ENCODE measurements around the gene CFH.
"Not testable (repeated sequence)": the region's sequence is repeated elsewhere in the genome, so short reads cannot be mapped to it uniquely, and the experiment has no call there.

The CFH gene

GRCh38 chr1:196667131-196667530, 15.3 kb downstream of the CFH start:
- no peak for DNase-seq (ENCODE audit: low read depth in 2 of 2)

GRCh38 chr1:196669051-196669450, 17.2 kb downstream of the CFH start:
- no peak for DNase-seq (ENCODE audit: low read depth in 2 of 2)

GRCh38 chr1:196669693-196670092, 17.9 kb downstream of the CFH start:
- DNase-seq (ENCODE audit: low read depth in 2 of 2): no peak

DNA sequence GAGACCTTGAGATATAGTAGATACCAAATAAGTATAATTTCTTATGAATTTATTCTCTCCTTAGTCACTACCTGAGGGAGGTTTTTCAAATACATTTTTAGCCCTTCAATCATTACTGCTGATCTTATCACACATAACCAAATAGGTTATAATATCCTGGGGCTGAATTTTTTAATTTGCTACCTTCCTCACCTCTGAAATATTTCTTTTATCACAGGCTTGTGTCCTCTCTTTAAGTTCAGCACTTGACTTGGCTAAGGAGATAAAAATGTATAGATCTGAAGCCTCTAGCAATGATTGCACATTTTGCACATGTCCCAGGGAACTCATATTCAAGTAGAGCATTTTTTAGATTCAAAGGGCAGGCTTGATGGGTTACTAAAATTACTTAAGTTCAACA, 23.1 kb downstream of the CFH start:
- DNase-seq (ENCODE audit: low read depth in 2 of 2): no peak

- DNase-seq (ENCODE audit: low read depth in 2 of 2): no peak
Observed at GRCh38 chr1:196677781-196678509, 26.1 kb downstream of the CFH start.

DNA sequence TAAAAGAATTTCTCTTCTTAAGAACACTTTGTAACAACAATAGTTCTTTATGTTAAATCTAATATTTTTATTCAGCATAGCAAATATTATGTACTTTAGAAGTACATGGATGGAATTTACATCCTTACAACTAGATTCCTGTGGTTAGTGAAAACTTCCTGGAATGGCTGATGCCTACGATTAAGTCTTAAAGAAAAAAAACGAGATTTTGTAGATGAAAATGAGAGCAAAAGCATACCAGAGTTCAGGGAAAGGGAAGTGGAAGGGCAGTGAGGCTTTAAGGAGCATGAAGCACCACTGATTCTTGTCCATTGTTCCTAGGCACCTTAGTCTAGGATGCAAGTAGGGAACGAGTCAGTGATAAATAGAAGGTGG, 26.7 kb downstream of the CFH start:
- no peak for DNase-seq (ENCODE audit: low read depth in 2 of 2)

GRCh38 chr1:196680107-196680506, 28.3 kb downstream of the CFH start:
- no peak for DNase-seq (ENCODE audit: low read depth in 2 of 2)

DNA sequence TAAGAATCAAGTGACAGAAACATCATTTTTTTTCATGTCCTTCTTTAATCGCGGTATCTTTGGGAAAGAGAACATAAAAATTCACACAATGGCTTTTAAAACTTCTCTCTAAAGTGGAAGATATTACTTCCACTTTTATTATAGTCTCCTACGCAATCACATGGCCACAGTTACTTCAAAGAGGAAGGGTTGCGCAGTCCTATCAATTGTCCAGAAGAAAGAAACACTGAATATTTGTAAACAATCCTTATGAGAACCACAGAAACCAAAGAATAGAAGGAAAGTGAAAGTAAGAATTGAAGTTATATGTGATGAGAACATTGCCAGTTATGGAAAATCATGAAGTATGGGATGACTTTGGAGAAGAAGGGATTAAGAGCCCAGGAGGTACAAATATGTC, 32.6 kb downstream of the CFH start:
- DNase-seq (ENCODE audit: low read depth in 2 of 2): no peak

- no peak for DNase-seq (ENCODE audit: low read depth in 2 of 2)
Observed at GRCh38 chr1:196685506-196685905, 33.7 kb downstream of the CFH start.

GRCh38 chr1:196689001-196689400, 37.2 kb downstream of the CFH start:
- DNase-seq (ENCODE audit: low read depth in 2 of 2): no peak

DNA sequence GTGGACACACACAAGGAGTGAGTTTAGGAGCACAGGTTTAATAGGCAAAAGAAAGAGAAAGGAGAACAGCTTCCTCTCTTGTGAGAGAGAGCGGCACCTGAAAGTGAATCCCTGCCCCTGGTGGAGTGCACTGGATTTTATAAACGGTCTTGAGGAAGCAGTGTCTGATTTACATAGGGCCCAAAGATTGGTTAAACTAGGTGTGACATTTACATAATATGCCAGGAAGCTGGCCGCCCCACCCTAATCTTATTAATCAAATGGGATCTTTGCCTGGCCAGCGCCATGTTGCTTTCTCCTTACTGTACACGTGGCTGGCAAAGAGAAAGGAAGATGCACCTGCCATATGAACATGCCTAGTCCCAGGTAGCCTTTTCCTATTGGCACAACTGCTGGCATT, 38.7 kb downstream of the CFH start:
- no peak for DNase-seq (ENCODE audit: low read depth in 2 of 2)

GRCh38 chr1:196698993-196699392, 47.1 kb downstream of the CFH start:
- DNase-seq (ENCODE audit: low read depth in 2 of 2): no peak

DNA sequence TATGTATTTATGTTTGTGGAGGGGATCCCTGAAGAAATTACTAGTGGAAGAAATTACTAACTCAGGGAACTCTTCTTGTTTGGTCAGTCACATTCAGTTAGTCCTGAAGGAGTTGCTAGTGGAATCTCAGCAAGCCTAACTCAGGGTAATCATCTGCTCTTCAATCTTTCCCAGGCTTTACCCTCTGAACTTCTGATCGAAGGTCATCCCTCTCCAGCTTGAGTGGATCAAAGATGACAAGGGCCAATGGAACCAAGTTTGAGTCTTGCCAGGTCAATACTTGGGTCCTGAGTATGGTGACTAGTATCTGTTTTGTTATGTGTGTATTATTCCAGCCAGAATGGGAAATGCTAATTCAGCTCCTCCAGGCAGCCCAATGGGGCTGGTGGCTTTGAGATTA, 49.3 kb downstream of the CFH start:
- DNase-seq (ENCODE audit: low read depth in 2 of 2): no peak

GRCh38 chr1:196709892-196710291, 58.0 kb downstream of the CFH start:
- not testable (repeated sequence) for DNase-seq (ENCODE audit: low read depth in 2 of 2)

GRCh38 chr1:196717868-196718267, 66.0 kb downstream of the CFH start:
- DNase-seq (ENCODE audit: low read depth in 2 of 2): no peak

DNA sequence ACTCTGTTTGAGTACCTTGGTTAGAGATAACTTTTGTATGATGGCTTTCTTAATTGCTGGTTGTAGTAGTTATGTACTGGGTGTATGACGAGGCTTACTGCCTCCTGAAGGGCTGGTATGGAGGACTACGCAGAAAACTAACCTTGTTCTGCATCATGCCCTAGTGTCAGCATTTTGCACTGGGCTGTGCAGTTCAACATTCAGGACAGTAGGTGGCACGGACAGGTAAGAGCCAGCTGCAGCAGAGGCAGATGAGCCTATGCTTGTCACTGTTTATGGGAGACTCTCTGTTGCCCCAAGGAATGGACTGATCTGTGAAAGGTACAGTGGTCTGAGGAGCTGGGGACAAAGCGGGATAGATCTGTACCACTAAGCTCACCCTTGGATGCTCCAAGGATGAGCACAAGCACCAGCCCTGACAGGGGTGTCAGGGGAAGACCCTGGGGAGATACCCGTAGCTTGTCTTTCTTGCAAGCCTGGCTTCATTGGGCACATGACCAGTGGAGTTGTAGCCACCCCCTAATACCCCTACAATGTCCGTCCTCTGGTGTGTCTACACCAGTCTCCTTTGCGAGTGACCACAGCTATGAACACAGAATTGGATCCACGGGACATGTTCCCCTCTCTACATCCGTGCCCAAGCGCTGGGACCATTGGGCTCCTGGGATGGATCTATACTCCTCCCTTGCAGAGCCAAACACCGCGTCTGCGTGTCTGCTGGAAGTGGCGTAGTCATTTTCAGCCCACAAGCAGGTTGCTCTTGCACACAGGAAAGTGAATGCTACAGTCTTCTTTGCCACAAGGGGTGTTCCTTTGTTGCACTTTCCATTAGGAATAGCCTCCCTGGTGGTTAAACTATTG, 71.7 kb downstream of the CFH start:
- DNase-seq (ENCODE audit: low read depth in 2 of 2): no peak

DNA sequence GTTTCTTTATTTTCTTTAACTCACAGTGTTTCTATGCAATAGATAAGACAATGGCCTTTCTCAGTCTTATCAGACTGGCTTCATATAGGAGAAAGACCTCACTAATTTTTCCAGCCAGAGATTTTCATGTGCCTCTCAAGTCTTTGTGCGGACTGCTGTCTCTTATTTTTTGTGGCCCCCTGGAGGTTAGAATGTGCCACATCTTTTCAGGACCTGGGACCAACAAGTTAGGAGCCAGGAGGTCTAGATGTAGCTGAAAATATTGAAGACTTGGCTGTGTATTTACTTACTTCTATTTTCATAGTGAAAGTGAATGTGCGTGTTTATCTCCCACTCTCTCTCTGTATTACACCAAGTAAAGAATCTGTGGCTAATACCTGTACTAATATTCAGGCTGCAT, 80.7 kb downstream of the CFH start:
- DNase-seq (ENCODE audit: low read depth in 2 of 2): no peak

DNA sequence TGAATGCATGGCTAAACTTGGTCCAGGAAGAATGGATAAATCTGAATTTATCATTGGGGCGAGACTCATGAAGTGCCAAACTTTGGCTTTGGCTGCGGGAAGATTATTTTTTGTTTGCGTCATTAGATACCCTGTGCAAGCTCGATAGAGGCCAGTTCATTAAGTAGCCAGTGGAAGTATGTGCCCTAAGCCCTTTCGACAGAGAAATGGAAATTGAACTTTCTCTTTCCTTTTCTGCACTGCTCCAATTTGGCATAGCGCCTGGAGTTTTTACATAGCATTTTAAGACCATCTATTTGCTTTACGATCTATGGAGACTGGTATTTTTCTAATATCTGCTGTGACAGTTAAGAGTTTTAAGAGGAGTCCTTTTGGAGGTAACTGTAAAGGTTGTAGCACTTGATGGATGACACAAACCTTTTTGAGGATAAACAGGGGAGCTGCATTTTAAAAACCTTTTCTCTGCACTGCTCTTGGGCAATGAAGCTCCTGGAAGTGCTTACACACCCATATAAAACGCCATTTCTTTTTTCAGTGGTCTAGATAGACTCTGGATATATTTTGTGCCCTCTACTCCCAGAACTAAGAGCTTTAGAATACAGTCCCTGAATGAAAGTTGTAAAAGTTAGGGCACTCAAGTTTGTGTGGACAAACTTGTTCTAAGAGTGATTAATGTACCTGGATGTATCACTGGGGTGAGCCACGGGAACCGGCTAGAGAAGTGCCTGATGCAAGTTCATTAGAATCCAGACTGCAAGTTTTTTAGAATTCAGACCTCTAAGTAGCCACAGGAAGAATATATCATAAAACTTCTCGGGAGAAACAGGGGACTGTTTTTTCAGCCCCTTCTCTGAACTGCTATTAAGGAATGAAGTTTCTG, 81.5 kb downstream of the CFH start:
- no peak for DNase-seq (ENCODE audit: low read depth in 2 of 2)

- DNase-seq (ENCODE audit: low read depth in 2 of 2): no peak
Observed at GRCh38 chr1:196734006-196734405, 82.2 kb downstream of the CFH start.

DNA sequence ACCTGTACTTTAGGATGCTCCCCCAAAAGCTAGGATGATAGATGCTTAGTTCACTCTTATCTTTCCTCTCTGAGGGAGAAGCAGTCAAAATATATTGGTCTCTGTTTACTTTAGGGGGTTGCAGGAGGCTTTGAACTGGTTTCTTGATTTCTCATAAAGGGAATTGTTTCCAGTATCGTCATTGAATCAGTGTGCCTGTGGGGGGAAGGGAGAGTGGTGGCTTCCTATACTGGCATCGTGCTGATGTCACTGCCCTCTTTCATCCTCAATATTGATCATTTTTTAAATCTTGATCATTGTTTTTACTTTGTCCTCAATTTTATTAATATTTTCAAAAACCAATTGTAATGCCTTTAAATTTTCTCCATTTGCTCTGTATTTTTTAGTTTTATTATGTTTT, 82.6 kb downstream of the CFH start:
- DNase-seq (ENCODE audit: low read depth in 2 of 2): no peak

GRCh38 chr1:196738730-196739129, 86.9 kb downstream of the CFH start:
- no peak for DNase-seq (ENCODE audit: low read depth in 2 of 2)

- DNase-seq (ENCODE audit: low read depth in 2 of 2): not testable (repeated sequence)
Observed at GRCh38 chr1:196743244-196743643, 91.4 kb downstream of the CFH start.
